GM12872 (cell line): ENCODE data around the gene PLPPR4.

Source experiments
- CTCF ChIP-seq: IDR thresholded peaks from 3 replicates; pipeline ENCODE4 v1.5.1; 2011; ENCODE audit warnings: low read depth, mild to moderate bottlenecking, low read length, moderate library complexity; ENCODE audit not compliant: insufficient read depth

The PLPPR4 gene

GRCh38 chr1:99228153-99228552, 36.1 kb upstream of the PLPPR4 start:
- no peak for TF ChIP-seq CTCF

GRCh38 chr1:99229122-99229521, 35.2 kb upstream of the PLPPR4 start:
- no peak for TF ChIP-seq CTCF

DNA sequence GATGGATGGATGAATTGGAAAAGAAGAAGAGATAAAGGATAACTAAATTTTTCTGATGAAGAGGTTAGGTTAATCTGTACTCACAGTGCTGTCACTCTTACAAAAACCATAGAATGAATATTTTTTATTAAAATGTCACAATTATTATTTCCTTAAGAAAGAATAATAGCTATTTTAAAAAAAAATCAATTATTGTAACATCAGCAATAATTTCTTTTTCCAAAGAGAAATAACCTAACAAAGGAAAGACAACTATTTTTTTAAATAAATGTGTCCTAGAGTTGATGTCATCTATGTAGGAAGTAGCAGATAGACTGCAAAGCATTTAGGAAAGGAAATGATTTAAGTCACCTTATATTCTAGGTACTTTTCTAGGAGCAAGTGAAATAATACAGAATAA, 33.6 kb upstream of the PLPPR4 start:
- TF ChIP-seq CTCF = no peak

DNA sequence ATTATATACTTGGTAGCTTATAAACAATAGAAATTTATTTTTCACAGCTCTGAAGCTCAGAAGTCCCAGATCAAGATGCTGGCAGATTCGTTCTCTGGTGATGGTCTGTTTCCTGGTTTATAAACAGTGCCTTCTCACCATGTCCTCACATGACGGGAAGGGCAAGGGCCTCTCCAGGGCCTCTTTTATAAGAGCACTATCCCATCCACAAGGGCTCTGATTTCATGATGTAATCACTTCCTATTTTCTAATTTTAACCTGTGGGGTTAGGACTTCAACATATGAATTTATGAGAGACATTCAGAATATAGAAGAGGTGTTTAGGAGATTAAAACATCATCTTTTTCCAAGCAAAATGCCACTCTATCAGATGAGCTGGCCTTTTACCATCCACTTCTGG, 32.1 kb upstream of the PLPPR4 start:
- no peak for TF ChIP-seq CTCF

- TF ChIP-seq CTCF = no peak
These were observed 30.8 kb upstream of the PLPPR4 start for GRCh38 chr1:99233446-99233845.

DNA sequence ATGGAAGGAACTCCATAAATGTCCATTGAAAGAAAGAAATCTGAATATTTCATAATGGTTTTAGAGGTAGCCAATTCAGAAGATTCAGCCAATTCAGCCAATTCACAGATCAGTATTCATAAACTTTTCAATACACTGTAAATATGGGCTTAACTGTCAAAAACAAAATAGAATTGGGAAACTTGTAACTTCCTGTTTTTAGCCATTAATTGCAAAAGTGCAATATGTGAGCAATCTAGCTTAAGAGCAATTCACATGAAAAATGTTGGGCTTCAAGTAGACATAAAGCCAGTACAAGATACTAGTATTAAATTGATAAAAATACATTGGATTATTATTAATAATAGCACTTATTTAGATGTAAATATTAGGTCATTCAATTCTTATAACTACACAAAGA, 27.5 kb upstream of the PLPPR4 start:
- no peak for TF ChIP-seq CTCF

- no peak for TF ChIP-seq CTCF
These were observed 24.6 kb upstream of the PLPPR4 start for GRCh38 chr1:99239690-99240089.

DNA sequence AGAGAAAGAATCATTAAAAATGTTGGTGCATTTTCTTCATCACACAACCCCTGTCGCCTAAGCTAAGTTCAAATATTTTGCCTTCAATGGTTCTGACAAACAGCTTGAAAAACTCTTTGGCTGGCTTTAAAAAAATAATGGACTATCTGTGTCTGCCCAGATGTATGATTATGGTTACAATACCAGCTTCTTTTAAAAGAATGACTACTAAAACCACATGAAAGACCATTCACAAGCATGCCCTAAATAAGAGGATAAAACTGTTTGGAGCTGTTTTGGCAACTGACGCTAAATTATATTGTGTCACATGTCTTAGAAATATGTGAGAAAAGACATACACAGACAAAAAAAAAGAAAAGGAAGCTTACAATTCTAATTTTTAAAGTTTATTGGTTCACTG, 23.7 kb upstream of the PLPPR4 start:
- no peak for TF ChIP-seq CTCF
